Epithelial cell of esophagus (primary cell): ENCODE results near the gene PDE5A.
A peak's percentile ranks its signal among the peaks of the same experiment; 100 is the strongest.

Source experiments
- DNase-seq: peaks from one replicate; pipeline ENCODE4 v3.0.0; 2010; ENCODE audit warnings: low read depth
- H3K4me3 ChIP-seq: 2 replicates; pipeline ENCODE4 v1.5.1; 2011; ENCODE audit warnings: mild to moderate bottlenecking, low read length, control low read depth
- CTCF ChIP-seq: IDR thresholded peaks from 2 replicates; pipeline ENCODE4 v1.5.1; 2011; ENCODE audit warnings: low read depth, mild to moderate bottlenecking, low read length, control low read depth, inconsistent platforms; ENCODE audit not compliant: insufficient read depth; ENCODE audit errors: missing control alignments

PDE5A gene

DNA sequence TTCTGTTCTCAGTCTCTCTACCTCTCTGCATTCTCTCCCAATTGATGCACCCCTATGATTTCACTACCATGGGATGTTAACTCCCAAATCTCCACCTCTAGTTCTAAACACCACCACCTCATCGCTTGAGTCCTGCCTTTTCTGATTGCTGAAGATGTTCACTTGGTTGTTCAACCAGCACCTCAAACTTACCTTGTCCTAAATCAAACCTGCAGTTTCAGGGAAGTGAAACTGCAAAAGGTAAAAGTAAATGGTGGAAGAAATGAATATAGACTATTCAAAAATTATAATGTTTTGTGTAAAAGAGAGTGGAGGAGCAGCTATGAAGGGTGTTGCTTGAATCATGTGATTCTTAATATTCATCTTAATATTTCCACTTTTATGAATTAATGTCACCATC lies 91.0 kb downstream of the PDE5A start:
- H3K4me3 ChIP-seq, result no peak overlapping the region
- TF ChIP-seq CTCF, result no peak
- DNase-seq, result no peak

DNA sequence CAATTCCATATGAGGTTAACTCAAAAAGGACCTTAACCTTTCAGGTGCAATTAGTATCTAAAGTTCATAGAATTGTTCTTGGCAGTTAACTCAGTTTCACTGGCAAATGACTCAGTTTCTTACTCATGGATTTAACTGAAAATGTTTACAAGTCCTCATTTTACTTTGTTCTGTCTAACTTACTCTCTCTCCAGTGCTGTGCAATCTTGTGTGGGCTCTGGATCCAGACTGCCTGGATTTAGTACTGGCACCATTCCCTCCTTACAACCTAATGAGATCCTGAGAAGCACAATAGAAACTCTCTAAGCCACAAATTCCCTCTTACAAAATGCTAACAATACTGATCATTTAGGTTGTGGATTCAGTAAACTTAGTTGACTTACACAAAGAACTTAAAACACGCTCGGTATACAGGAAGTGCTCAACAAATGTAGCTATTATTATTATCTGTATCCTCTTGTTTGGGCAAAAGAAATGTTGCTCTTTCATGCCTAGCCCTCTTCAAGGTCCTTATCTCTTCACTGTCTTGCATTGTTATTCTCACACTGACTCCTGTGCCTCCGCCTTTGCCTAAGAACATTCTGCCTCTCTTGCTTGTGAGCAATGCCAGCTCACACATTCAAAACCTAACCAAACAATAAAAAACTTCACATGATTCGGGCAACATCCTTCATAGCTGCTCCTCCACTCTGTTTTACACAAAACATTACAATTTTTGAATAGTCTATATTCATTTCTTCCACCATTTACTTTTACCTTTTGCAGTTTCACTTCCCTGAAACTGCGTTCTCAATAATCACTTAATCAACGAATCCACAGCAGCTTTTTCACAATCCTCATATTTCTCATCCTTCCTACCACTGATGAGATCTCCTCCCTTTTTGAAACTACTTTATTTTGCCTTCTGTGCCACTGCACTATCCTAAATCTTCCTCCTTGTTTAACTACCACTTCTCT lies 91.8 kb downstream of the PDE5A start:
- no peak overlapping the region for H3K4me3 ChIP-seq
- TF ChIP-seq CTCF, result no peak
- DNase-seq, result peak; percentile 45

GRCh38 chr4:119532319-119532718 lies 96.3 kb downstream of the PDE5A start:
- TF ChIP-seq CTCF, result no peak
- H3K4me3 ChIP-seq, result no peak overlapping the region
- DNase-seq, result no peak

DNA sequence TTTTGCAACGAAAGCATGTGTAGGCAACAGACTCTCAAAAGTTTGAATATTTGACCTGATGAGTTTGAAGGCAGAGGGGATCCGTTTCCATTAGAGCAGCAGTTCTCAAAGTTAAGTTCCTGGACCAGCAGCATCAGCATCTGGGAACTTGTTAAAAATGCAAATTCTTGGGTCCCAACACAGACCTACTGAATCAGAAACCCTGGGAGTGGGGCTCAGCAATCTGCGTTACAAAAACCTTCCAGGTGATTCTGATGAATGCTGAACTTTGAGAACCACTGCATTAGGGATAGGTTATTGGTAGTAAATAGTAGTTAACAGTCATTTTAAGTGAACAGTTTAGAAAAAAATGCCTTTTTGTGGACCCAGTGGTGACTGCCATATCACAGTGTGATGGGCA lies 98.8 kb downstream of the PDE5A start:
- no peak overlapping the region for H3K4me3 ChIP-seq
- no peak for DNase-seq
- TF ChIP-seq CTCF, result no peak

GRCh38 chr4:119526786-119527550 lies 101.6 kb downstream of the PDE5A start:
- no peak overlapping the region for H3K4me3 ChIP-seq
- DNase-seq, result no peak
- no peak for TF ChIP-seq CTCF

GRCh38 chr4:119525771-119526712 lies 102.6 kb downstream of the PDE5A start:
- no peak overlapping the region for H3K4me3 ChIP-seq
- peak; percentile 8 for DNase-seq
- TF ChIP-seq CTCF, result no peak
